NCI-H510A treated with DMSO at 0.1 percent for 48 hours (cell line): ENCODE measurements around the gene ANKRD44.
"Not testable (repeated sequence)": the region's sequence is repeated elsewhere in the genome, so short reads cannot be mapped to it uniquely, and the experiment has no call there.

ENCODE experiments used
- DNase-seq: peaks from one replicate; lab custom pipeline; 2025; lab: John Stamatoyannopoulos, UW

ANKRD44 gene

DNA sequence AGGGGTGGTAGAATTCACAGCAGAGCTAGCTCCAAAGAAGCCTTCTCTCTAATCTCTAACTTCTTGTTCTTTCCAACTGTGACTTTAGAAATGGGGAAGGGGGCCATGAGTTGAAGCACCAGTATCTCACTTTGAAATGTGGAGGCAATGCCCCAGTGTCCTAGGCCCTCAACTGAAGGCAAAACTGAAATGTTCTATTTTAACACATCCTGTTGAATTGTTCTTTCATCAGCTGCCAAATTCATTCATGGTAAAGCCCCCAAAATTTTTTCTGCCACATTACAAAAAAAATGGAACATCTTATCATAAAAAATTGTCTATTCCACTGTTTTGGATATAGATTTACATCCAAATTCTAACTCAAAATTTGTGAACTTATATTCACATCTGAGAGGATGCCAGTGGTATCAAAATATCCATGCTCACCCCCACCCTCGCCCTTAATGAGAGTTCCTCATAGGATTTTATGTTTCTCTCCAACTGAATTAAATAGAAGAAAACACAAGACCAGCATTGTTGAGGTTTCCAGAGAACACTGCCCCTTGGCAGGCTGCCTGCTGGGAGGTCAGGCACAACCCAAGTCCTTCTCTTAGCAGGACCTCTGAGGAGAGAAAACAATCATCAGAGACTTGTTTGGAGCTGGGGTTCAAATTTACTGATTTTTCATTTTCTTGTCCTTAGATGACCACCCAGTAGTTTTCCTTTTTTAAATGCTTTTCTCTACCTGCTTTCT lies 236.7 kb downstream of the ANKRD44 start:
- DNase-seq, result no peak

DNA sequence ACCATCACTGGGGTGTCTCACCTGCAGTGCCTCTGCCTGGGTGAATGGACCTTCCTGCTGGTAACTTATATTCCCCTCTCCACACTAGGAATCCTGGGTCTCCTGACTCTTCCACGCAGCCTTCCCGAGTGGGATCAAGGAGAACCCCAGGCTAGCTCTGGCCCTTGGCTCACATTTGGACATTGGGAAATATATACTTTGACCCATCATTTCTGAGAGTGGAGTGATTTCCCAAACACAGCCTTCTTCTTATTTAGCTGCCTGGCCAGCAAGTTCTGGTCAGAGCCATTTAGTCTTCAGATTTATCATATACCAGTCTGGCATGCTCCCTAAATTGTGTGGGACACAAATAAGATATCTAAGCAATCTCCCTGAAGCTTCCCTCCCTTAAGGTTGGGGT lies 237.3 kb downstream of the ANKRD44 start:
- no peak for DNase-seq

GRCh38 chr2:197072533-197072932 lies 238.0 kb downstream of the ANKRD44 start:
- DNase-seq, result no peak

DNA sequence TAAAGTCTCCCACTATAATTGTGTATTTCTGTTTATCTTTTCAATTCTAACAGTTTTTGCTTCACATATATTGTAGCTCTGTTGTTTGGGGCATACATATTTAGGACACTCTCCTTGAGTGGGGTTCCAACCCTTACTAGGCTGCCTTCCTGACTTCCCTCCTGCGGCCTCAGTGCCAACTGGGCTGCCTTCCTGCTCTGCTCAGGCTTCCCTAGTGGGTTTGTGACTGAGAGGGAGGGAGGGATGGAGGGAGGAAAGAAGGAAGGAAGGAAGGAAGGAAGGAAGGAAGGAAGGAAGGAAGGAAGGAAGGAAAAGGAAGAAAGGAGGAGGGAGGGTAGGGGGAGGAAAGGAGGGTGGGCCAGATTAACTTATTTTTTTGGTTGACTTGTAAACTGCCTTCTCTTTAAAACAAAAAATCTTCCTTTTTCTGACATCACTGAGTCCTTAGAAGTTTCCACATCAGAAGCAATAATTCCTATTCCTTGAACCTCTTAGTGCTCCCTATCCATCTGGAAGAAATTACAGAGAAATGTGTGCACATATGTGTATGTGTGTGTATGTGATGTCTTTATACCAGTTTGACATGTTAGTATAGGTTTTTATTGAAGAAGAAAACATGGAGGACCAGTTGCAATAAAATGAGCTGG lies 238.7 kb downstream of the ANKRD44 start:
- no peak for DNase-seq

GRCh38 chr2:197071213-197071612 lies 239.4 kb downstream of the ANKRD44 start:
- no peak for DNase-seq

GRCh38 chr2:197069958-197070357 lies 240.6 kb downstream of the ANKRD44 start:
- no peak for DNase-seq

DNA sequence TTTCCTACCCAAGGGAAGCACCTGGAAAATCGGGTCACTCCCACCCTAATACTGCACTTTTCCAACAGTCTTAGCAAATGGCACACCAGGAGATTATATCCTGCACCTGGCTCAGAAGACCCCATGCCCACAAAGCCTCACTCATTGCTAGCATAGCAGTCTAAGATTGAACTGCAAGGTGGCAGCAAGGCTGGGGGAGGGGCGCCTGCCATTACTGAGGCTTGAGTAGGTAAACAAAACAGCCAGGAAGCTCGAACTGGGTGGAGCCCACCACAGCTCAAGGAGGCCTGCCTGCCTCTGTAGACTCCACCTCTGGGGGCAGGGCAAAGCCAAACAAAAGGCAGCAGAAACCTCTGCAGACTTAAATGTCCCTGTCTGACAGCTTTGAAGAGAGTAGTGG lies 248.0 kb downstream of the ANKRD44 start:
- DNase-seq, result not testable (repeated sequence)

- no peak for DNase-seq
These were observed 251.1 kb downstream of the ANKRD44 start for GRCh38 chr2:197059477-197059876.

- no peak for DNase-seq
These were observed 251.7 kb downstream of the ANKRD44 start for GRCh38 chr2:197058777-197059300.

DNA sequence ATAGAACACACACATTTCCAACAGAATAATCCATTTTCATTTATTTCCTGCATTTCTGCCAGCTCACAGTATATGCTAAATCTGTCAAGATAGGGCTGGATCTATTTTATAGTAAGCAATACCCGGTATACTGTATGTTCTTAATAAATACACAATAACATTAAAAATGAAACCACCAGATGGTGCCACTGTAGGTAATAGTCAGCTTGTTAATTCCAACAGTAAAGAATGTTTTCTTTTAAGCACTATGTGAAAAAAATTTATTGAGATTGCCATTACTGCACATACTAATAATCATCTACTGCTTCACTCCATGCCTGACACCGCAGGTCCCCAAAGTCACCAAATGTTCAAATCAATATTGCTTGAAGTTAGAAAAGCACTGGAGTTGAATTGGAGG lies 252.6 kb downstream of the ANKRD44 start:
- no peak for DNase-seq

DNA sequence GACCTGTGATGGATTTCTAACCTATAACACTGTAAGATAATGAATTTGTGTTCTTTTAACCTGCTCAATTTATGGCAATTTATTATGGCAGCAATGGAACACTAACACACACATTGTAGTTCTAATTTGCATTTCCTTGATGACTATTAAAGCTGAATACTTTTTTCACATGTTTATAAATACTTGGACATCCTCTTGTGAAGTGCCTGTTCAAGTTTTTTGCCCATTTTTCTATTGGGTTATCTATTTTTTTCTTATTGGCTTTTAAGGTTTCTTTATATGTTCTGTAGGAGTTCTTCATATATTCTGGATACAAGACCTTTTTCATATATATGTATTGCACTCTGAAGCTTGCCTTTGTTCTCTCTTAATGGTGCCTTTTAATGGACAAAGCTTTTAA lies 255.5 kb downstream of the ANKRD44 start:
- DNase-seq, result no peak

DNA sequence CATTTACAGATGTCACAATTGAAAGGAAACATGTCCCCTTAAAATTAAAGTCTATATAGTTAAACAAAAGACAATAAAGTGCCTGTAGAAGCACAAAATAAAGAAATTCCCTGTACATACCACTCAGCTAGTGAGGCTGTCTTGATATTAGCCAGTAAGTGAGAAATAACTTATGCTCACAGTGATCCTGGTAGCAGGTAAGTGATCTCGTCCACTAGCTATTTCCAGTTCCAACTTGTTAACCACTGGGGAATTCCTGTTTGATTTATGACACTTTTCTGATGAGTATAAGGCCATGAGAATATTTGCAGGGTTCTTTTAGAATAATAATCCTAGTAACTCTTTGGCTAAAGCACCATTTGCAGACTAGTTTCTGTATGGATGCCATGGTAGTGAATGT lies 256.1 kb downstream of the ANKRD44 start:
- DNase-seq, result no peak

DNA sequence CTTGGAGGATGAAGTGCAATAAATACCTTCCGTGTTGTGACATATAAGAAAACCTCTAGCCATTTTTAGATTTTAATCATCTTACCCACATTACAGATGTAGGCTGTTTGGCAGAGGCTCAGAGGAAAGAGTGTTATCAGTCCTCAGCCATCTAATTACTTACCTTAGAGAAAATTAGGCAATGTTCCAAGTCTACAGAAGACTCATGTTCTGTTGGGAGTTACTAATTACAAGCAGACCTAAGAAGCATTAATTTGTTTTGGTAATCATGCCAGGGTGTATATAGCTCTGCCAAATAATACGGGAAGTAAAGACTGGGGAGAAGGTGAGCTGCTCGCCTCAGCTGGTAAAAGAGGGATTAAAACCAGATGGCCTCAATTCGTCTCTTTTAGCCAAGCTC lies 258.2 kb downstream of the ANKRD44 start:
- no peak for DNase-seq

- DNase-seq, result no peak
These were observed 265.5 kb downstream of the ANKRD44 start for GRCh38 chr2:197045115-197045514.

GRCh38 chr2:197042739-197043196 lies 267.8 kb downstream of the ANKRD44 start:
- no peak for DNase-seq

DNA sequence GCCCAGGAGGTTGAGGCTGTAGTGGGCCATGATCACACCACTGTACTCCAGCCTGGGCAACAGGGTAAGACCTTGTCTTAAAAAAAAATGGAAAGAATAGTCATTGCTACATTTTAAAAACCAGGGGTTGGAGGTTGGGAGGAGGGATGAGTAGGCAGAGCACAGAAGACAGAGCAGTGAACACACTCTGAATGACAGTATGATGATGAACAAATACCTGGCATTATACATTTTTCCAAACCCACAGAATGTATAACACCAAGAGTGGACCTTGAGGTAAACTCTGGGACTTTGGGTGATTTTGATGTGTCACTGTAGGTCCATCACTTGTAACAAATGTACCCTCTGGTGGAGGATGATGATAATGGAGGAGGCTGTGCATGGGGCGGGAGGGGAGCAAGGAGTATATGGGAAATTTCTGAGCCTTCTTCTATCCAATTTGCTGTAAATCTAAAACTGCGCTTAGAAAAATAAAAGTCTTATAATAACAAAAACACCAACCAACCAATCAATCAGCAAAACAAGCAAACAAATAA lies 272.6 kb downstream of the ANKRD44 start:
- DNase-seq, result no peak

GRCh38 chr2:197035002-197035401 lies 275.6 kb downstream of the ANKRD44 start:
- DNase-seq, result no peak

DNA sequence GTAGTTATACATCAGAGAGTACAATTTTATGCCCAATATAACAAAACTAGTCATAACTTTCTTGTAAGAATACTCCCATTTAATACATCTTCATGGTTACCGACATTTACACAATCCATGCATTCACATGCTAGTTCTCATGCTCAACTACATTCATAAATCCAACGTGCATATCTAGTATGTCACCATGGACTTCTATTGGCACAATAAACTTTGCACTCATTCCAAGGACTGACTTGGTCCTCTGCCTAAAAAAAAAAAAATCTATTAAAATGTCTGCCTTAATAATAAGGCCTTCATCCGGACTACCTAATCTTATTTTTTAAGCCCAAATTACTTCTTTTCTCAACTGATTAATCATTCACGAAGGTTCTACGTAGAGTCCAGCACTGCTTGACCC lies 276.3 kb downstream of the ANKRD44 start:
- no peak for DNase-seq

GRCh38 chr2:197033222-197033621 lies 277.4 kb downstream of the ANKRD44 start:
- DNase-seq, result no peak

DNA sequence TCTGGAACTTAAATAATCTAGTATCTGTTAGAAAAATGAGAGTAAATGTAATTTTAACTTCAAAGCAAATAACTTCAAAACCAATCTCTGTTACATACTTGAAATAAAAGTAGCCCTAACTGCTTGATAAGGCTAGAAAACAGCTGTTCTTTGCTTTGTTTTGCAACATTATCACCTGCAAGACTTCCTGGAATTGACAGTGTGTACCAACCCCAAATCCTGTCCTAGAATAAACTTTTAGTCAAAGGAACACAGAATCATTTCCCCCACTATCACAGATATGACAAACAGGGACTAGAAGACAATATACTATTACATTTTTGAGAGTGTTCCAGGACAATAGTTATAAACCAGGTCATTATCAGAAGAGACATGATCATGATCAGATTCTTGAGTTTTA lies 278.8 kb downstream of the ANKRD44 start:
- DNase-seq, result no peak

- no peak for DNase-seq
These were observed 280.5 kb downstream of the ANKRD44 start for GRCh38 chr2:197030090-197030489.

DNA sequence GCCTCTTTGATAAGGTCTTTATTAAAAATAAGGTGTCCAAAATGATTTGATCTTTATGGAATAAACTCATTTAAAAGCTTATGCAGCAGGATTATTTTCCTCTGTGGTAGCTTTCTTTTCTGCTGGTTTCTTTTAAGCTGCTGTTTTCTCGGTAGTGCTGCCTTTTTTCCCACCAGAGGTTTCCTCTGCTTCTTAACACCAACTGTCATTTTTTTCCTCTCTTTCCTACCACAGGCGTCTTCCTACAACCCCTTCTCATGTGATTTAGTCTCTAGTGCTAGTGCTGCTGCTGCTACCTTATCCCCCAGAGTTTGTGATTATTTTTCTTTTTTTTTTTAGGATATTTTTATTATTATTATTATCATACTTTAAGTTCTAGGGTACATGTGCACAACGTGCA lies 281.9 kb downstream of the ANKRD44 start:
- no peak for DNase-seq

DNA sequence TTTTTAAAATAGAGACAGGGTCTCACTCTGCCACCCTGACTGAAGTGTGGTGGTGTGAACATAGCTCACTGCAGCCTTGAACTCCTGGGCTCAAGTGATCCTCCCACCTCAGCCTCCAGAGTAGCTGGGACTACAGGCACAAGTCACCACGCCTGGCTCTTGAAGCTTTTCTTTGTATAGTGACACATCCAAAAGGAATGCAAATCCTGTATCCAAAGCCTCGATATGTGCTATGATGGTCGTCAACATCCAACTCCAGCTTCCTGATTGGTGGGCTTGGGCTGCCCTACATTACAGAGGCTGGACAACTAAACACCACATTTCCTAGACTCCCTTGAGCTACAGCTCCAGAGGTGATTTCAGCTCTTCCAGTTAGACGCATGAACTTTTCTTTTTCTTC lies 282.4 kb downstream of the ANKRD44 start:
- no peak for DNase-seq
